Glutamatergic neuron (in vitro differentiated cells): ENCODE results near the gene CDKN1C. TPM values are rescaled to one million over a fixed set of nuclear protein-coding genes. Genes with fewer than 3 reads are reported as not detected.
A peak's percentile ranks its signal among the peaks of the same experiment; 100 is the strongest.

ENCODE experiments used
- DNase-seq: peaks from one replicate; pipeline ENCODE4 v3.0.0; 2022
- H3K27ac Mint-ChIP-seq: one replicate; pipeline ENCODE4 v1.8.0; 2020; ENCODE audit warnings: mild to moderate bottlenecking, mixed read lengths, inconsistent platforms; ENCODE audit not compliant: unreplicated experiment
- H3K27me3 Mint-ChIP-seq: one replicate; pipeline ENCODE4 v1.8.0; 2020; ENCODE audit warnings: mild to moderate bottlenecking, moderate library complexity, mixed read lengths, inconsistent platforms; ENCODE audit not compliant: unreplicated experiment
- H3K36me3 Mint-ChIP-seq: one replicate; pipeline ENCODE4 v1.8.0; 2020; ENCODE audit warnings: mild to moderate bottlenecking, mixed read lengths, inconsistent platforms; ENCODE audit not compliant: unreplicated experiment
- H3K4me1 Mint-ChIP-seq: one replicate; pipeline ENCODE4 v1.8.0; 2020; ENCODE audit warnings: mild to moderate bottlenecking, low read depth, mixed read lengths, inconsistent platforms; ENCODE audit not compliant: unreplicated experiment
- H3K4me3 Mint-ChIP-seq: one replicate; pipeline ENCODE4 v1.8.0; 2020; ENCODE audit warnings: mild to moderate bottlenecking, mixed read lengths, inconsistent platforms; ENCODE audit not compliant: unreplicated experiment
- H3K9me3 Mint-ChIP-seq: one replicate; pipeline ENCODE4 v1.8.0; 2020; ENCODE audit warnings: mild to moderate bottlenecking, moderate library complexity, mixed read lengths, inconsistent platforms; ENCODE audit not compliant: unreplicated experiment
- total RNA-seq: library from RNA; stranded (reverse); fragmentation: NEBNext Ultra II Directional; extraction: Animal tissue kit (Norgen Biotek cat#: 25700); gene quantifications from one replicate; pipeline ENCODE4 v1.2.1, GENCODE V29; 2021; ENCODE audit not compliant: unreplicated experiment
- TF ChIP-seq, protein P1 (sequence below): fragments of 200-600 bp; sonication (generic); IDR thresholded peaks from one replicate; pipeline ENCODE4 v1.5.0; 2021; ENCODE audit not compliant: partially characterized antibody, unreplicated experiment

Gene CDKN1C
- total RNA-seq, 1 donor from 2014 or later = 391 TPM

DNA sequence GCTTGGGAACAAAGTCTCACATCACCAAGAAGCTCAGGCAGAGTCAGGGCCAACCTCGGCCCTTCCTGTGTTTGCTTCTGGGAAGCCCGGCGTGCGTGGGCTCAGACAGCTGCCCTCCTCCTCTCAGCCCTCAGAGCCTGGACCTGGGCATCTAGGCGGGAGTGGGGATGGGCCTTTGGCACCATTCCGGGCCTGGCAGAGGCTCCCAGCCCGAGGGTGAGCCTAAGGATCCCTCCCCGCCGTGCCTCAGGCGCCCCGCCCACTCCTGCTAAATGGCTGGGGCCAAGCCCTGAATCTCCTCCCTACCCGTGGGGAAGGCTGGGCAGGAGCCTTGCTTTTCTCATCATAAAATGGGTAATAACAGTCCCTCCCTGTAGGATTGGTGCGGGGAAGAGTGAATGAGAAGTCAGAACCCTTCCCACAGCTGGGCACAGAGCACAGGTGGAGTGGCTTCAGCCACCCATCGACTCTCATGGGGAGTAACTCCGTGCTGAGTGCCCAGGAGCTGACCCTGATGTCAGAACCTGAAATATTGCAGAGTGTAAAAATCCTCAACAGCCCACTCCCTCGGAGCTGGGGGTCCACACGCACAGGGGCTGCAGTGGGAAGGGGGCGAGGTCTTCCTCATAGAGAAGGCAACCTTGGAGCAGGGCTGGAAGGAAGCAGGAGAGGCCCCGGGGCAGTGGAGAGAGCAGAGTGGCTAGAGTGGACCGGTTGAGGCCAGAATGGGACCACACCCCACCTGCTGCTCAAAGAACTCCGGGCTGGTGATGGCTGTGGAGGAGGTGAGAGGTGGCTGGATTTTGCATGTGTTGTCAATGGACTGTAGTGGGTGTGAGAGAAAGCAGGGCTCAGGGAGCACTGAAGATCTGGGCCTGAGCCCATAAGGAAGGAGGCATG, 18.8 kb upstream of the CDKN1C start:
- Mint-ChIP-seq H3K36me3 (peaks cover 14% of the 10 kb centered on the region), H3K4me3 (no peak overlapping the region), H3K4me1 (peaks cover 12% of the 10 kb centered on the region), H3K9me3 (peaks cover 15% of the 10 kb centered on the region), H3K27me3 (peaks cover 19% of the 10 kb centered on the region), H3K27ac (no peak overlapping the region)
- TF ChIP-seq, protein P1, sequence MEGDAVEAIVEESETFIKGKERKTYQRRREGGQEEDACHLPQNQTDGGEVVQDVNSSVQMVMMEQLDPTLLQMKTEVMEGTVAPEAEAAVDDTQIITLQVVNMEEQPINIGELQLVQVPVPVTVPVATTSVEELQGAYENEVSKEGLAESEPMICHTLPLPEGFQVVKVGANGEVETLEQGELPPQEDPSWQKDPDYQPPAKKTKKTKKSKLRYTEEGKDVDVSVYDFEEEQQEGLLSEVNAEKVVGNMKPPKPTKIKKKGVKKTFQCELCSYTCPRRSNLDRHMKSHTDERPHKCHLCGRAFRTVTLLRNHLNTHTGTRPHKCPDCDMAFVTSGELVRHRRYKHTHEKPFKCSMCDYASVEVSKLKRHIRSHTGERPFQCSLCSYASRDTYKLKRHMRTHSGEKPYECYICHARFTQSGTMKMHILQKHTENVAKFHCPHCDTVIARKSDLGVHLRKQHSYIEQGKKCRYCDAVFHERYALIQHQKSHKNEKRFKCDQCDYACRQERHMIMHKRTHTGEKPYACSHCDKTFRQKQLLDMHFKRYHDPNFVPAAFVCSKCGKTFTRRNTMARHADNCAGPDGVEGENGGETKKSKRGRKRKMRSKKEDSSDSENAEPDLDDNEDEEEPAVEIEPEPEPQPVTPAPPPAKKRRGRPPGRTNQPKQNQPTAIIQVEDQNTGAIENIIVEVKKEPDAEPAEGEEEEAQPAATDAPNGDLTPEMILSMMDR = no peak
- no peak for DNase-seq

DNA sequence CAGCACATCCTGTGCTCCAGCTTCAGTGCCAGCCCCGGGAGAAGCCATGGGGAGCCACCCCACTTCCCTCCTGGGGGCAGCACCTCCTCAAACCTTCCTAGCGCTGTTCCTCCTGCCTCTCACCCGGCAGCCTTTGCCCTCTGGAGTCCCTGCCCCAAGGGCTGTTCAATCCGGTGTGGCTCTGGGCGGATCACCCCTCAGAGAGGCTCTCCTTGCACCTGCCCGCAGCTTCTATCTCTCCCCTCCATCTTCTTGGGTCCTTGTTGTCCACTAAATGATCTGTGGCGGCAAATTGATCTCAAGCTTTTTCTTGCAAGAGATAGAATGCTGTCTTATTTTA, 18.1 kb upstream of the CDKN1C start:
- DNase-seq = no peak
- Mint-ChIP-seq H3K4me1 (peaks cover 12% of the 10 kb centered on the region), H3K27ac (peak overlapping the region; percentile 50), H3K9me3 (peaks cover 15% of the 10 kb centered on the region), H3K4me3 (peak overlapping the region; percentile 59), H3K27me3 (peaks cover 19% of the 10 kb centered on the region), H3K36me3 (peaks cover 14% of the 10 kb centered on the region)
- TF ChIP-seq, protein P1 = no peak

DNA sequence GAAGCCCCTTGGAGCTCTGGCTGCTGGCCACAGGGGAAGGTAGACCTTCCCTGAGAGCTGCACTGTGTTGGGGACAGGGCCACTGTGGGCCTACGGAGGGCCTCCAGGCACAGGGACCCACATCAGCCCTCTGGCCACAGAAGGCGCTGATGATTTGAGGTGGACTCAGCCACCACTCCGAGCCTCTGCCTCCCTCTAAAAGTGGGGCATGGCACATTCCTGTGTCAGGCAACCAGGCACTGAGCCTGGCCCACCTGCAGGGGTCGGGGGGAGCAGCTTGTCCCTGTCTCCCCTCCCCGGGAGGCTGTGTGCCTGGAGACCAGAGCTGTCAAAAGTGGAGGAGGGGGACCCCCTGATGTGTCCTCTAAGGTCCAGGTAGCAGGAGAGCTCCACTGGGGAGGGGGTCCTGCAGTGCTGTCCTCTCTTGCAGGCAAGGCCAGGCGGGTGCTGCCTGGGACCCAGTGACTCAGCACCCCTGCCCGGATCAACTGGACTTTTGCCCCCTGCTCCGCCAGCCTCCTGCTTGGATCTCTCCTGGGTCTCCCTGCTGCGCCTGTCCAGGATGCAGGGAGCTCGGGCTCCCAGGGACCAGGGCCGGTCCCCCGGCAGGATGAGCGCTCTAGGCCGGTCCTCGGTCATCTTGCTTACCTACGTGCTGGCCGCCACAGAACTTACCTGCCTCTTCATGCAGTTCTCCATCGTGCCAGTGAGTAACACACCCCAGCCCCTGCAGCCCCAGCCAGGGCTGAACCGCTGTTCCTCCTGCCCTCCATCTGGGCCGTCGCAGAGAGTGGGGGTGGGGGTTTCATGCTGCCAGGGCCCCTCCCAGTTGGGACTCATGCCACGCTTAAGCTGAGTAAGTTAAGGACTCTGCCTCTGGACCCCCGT, 17.5 kb upstream of the CDKN1C start:
- H3K27me3 Mint-ChIP-seq = peaks cover 19% of the 10 kb centered on the region
- H3K4me3 Mint-ChIP-seq = peak overlapping the region; percentile 63
- H3K4me1 Mint-ChIP-seq = peaks cover 12% of the 10 kb centered on the region
- no peak for DNase-seq
- H3K27ac Mint-ChIP-seq = no peak overlapping the region
- peaks cover 14% of the 10 kb centered on the region for H3K36me3 Mint-ChIP-seq
- TF ChIP-seq, protein P1 = no peak
- peaks cover 15% of the 10 kb centered on the region for H3K9me3 Mint-ChIP-seq

DNA sequence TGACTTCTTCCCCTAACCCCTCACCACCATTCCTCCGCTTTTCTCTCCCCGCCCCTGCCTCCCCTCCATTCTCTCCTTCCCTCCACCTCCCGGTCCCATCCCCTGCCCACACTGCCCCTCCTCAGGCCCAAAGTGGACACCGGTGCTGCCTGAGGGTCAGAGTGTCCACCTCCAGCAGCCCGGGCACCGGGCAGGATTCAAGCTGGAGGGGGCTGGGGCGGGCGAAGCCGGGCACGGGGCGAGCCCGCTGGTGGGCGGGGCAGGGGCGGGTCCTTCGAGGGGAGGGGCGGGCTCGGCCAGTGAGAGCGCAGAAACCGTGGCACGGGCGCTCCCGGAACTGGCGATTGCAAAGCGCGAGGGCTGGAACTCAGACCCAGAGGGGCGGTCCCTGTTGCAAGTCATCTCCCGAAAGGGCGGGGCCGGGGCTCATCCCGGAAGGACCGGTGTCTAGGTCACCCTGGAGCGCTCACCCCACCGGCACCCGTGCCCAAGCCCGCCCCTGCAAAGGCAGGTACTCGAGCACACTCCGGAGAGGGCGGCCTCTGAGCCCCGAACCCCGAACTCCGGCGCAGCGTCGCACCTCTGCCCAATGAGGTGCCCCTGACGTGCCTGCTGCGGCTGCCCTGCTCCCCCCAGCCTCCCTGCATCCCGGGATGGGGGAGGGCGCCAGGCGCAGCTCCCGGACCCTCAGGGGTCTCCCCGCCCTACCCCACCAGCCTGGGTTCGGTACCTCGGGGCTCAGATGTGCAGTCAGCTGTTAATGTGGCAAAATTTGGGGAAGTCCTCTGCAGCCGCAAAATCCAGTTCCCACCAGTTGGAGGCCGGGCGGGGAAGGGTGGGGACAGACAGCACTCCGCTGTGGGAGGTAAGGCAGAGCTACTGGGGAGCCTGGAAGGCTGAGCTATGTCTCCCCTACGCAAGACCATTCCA, 16.5 kb upstream of the CDKN1C start:
- Mint-ChIP-seq H3K27ac (no peak overlapping the region), H3K4me1 (peaks cover 12% of the 10 kb centered on the region), H3K36me3 (peaks cover 10% of the 10 kb centered on the region), H3K27me3 (peaks cover 19% of the 10 kb centered on the region), H3K4me3 (peak overlapping the region; percentile 68), H3K9me3 (peaks cover 12% of the 10 kb centered on the region)
- DNase-seq = peak; percentile 90
- TF ChIP-seq, protein P1 = no peak
